HG02642 (cell line): ENCODE data around the gene LY6G6F.

Experiments
- ATAC-seq: cut with Tn5 transposase; IDR thresholded peaks from one replicate; pipeline ENCODE4 v1.9.1; 2021; ENCODE audit warnings: mild to moderate bottlenecking; ENCODE audit not compliant: unreplicated experiment, poor library complexity

Gene LY6G6F

GRCh38 chr6:31721351-31722020 lies 14.8 kb downstream of the LY6G6F start, which contains the start of gene LY6G6C:
Gene LY6G6C (minus strand): TSS chr6:31721746. CDS start chr6:31721679, 67 bp downstream.
- ATAC-seq: no peak

- ATAC-seq: no peak
Measured at GRCh38 chr6:31722173-31722572, 15.5 kb downstream of the LY6G6F start.

- ATAC-seq: no peak
Measured at GRCh38 chr6:31723245-31723979, 16.7 kb downstream of the LY6G6F start, which contains the start of gene MPIG6B. Gene MPIG6B (plus strand): TSS chr6:31723373. CDS start chr6:31723384, 11 bp downstream.

- ATAC-seq: no peak
Measured at GRCh38 chr6:31723980-31724691, 17.5 kb downstream of the LY6G6F start.

- no peak for ATAC-seq
Measured at GRCh38 chr6:31725502-31726350, 19.1 kb downstream of the LY6G6F start.

GRCh38 chr6:31727034-31727716 lies 20.5 kb downstream of the LY6G6F start:
- no peak for ATAC-seq

- ATAC-seq: no peak
Measured at GRCh38 chr6:31727717-31728671, 21.3 kb downstream of the LY6G6F start.

- ATAC-seq: no peak
Measured at GRCh38 chr6:31728767-31729514, 22.3 kb downstream of the LY6G6F start, which contains the start of gene DDAH2. Gene DDAH2 (minus strand): TSS chr6:31729299. CDS start chr6:31729161, 138 bp downstream.

- peak; percentile 42 for ATAC-seq
Measured at GRCh38 chr6:31729515-31729978, 22.9 kb downstream of the LY6G6F start.

- peak; percentile 42 for ATAC-seq
Measured at GRCh38 chr6:31729979-31730630, 23.4 kb downstream of the LY6G6F start.

GRCh38 chr6:31730631-31731086 lies 24.0 kb downstream of the LY6G6F start:
- ATAC-seq: no peak

- no peak for ATAC-seq
Measured at GRCh38 chr6:31732029-31732428, 25.4 kb downstream of the LY6G6F start.

- no peak for ATAC-seq
Measured at GRCh38 chr6:31733734-31734133, 27.1 kb downstream of the LY6G6F start.

- ATAC-seq: no peak
Measured at GRCh38 chr6:31734247-31734820, 27.7 kb downstream of the LY6G6F start.

- peak; percentile 26 for ATAC-seq
Measured at GRCh38 chr6:31734821-31735406, 28.2 kb downstream of the LY6G6F start.
